ENCODE data around the gene RBCK1. TPM values are rescaled to one million over a fixed set of nuclear protein-coding genes. Genes with fewer than 3 reads are reported as not detected.

Gene RBCK1
- total and polyA plus RNA-seq, 9 of the 15 experiments (the other 6 are each of a cell fraction or from before 2014, with no cell fraction given), result 5.9 to 59.3 (median 26.5) TPM

GRCh38 chr20:370977-371754 is 36.9 kb upstream of the RBCK1 start (continued):
- TF ChIP-seq ZNF431 (CRISPR knock-in tag; IDR thresholded peaks at IDR 0.05), result no peak
- TF ChIP-seq CHD1 (IDR thresholded peaks at IDR 0.05; ENCODE audit: low read length), result no peak
- no peak for TF ChIP-seq LEF1 (IDR thresholded peaks at IDR 0.05)
- TF ChIP-seq EP300 (IDR thresholded peaks at IDR 0.05; ENCODE audit: low read length), result no peak; the same call in 1 of the 2 replicates
- TF ChIP-seq CREBBP (IDR thresholded peaks at IDR 0.05; ENCODE audit: low read depth, low read length), result no peak
- no peak for TF ChIP-seq ATF7 (IDR thresholded peaks at IDR 0.05)
- 0 out of 2 replicates have a peak, but pooled peaks have one; percentile 59 for TF ChIP-seq PTTG1 (tag; IDR thresholded peaks at IDR 0.05; ENCODE audit: low read depth)
- no peak for TF ChIP-seq WHSC1 (IDR thresholded peaks at IDR 0.05; ENCODE audit: low read length)
- TF ChIP-seq NUFIP1 (IDR thresholded peaks at IDR 0.05; ENCODE audit: partially characterized antibody), result no peak
- no peak for TF ChIP-seq SRSF7 (optimal IDR thresholded peaks at IDR 0.05; ENCODE audit: low read depth, low read length)
- TF ChIP-seq BRD4 (IDR thresholded peaks at IDR 0.05), result no peak
- TF ChIP-seq FOXP4 (CRISPR knock-in tag; IDR thresholded peaks at IDR 0.05; ENCODE audit: borderline replicate concordance), result no peak
- TF ChIP-seq ZNF778 (CRISPR knock-in tag; IDR thresholded peaks at IDR 0.05), result no peak
- TF ChIP-seq MAFK (IDR thresholded peaks at IDR 0.05; ENCODE audit: low read length), result peak; percentile 71; the same call in 1 of the 2 replicates
- TF ChIP-seq E2F1 (CRISPR knock-in tag; IDR thresholded peaks at IDR 0.05), result no peak
- TF ChIP-seq, protein P1, sequence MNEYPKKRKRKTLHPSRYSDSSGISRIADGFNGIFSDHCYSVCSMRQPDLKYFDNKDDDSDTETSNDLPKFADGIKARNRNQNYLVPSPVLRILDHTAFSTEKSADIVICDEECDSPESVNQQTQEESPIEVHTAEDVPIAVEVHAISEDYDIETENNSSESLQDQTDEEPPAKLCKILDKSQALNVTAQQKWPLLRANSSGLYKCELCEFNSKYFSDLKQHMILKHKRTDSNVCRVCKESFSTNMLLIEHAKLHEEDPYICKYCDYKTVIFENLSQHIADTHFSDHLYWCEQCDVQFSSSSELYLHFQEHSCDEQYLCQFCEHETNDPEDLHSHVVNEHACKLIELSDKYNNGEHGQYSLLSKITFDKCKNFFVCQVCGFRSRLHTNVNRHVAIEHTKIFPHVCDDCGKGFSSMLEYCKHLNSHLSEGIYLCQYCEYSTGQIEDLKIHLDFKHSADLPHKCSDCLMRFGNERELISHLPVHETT (CRISPR knock-in tag; conservative IDR thresholded peaks at IDR 0.05 in 1 of 2, IDR thresholded peaks at IDR 0.05 in 1 of 2), result peak in 1 of 2 experiments; percentile 6; a peak in 2 of 4 replicates
- no peak for TF ChIP-seq XRCC3 (IDR thresholded peaks at IDR 0.05)
- TF ChIP-seq STAT6 (CRISPR knock-in tag; IDR thresholded peaks at IDR 0.05), result no peak
- TF ChIP-seq RBFOX2 (IDR thresholded peaks at IDR 0.05; ENCODE audit: low read depth, low read length), result peak; percentile 71
- no peak for TF ChIP-seq ZNF184 (CRISPR knock-in tag; IDR thresholded peaks at IDR 0.05)
- no peak for TF ChIP-seq CBX1 (IDR thresholded peaks at IDR 0.05; ENCODE audit: low read depth)
